Activated CD8-positive, alpha-beta T cell treated with anti-CD3 and anti-CD28 coated beads for 36 hours (primary cell): Measurements from ENCODE around the gene P3H1. TPM values are rescaled to one million over a fixed set of nuclear protein-coding genes. Genes with fewer than 3 reads are reported as not detected.

Experiments
- ATAC-seq: fragments of 200-7000 bp; cut with Tn5 transposase; one replicate; pipeline ENCODE4 v1.10.0; 2021; ENCODE audit warnings: mild to moderate bottlenecking, moderate library complexity
- CTCF ChIA-PET: fragments of 350-600 bp; sonication (Branson Sonifier 250); formaldehyde crosslinking; loops from one replicate; lab custom pipeline; 2021; ENCODE audit warnings: antibody characterized with exemption; lab: Charles Lee
- POLR2A ChIA-PET: fragments of 350-600 bp; sonication (Branson Sonifier 250); formaldehyde crosslinking; loops from one replicate; lab custom pipeline; 2021; ENCODE audit warnings: antibody characterized with exemption; lab: Charles Lee
- DNase-seq: peaks from one replicate; pipeline ENCODE4 v3.0.0-alpha.2; 2020
- H3K27ac Mint-ChIP-seq: one replicate; pipeline ENCODE4 v1.8.0; 2021; ENCODE audit warnings: mild to moderate bottlenecking, mixed read lengths
- H3K27me3 Mint-ChIP-seq: one replicate; pipeline ENCODE4 v1.8.0; 2021; ENCODE audit warnings: mixed read lengths
- H3K36me3 Mint-ChIP-seq: one replicate; pipeline ENCODE4 v1.8.0; 2021; ENCODE audit warnings: low read depth, mixed read lengths
- H3K4me1 Mint-ChIP-seq: one replicate; pipeline ENCODE4 v1.8.0; 2021; ENCODE audit warnings: low read depth, mixed read lengths
- H3K4me3 Mint-ChIP-seq: one replicate; pipeline ENCODE4 v1.8.0; 2021; ENCODE audit warnings: mild to moderate bottlenecking, moderate library complexity, mixed read lengths
- H3K9me3 Mint-ChIP-seq: one replicate; pipeline ENCODE4 v1.8.0; 2021; ENCODE audit warnings: mixed read lengths
- CTCF ChIP-seq: fragments of 200-600 bp; IDR thresholded peaks from one replicate; pipeline ENCODE4 v1.8.0; 2022; ENCODE audit warnings: antibody characterized with exemption, mild to moderate bottlenecking
- intact Hi-C: fragments of 100-400 bp; cut with micrococcal nuclease; formaldehyde crosslinking; loops from one replicate; pipeline ENCODE4 v1.10.0; 2022
- total RNA-seq, 2 experiments: library from RNA; stranded (reverse); gene quantifications; one replicate each; pipeline ENCODE4 v1.2.3, GENCODE V29; 2021

The P3H1 gene
- total RNA-seq, 2 experiments from 2014 or later: 34.7 to 34.8 TPM

- no peaks in the 10 kb centered on the region for H3K27me3 Mint-ChIP-seq
- ChIA-PET CTCF (interaction anchor here (1.2 to 1.3 kb wide), 2 partner anchors 15 to 42 kb away, joined by 3 to 4 read pairs; no protein-coding TSS in a partner anchor), POLR2A (no interaction called here)
- no peaks in the 10 kb centered on the region for H3K9me3 Mint-ChIP-seq
- no peak for DNase-seq
- no peak for ATAC-seq
- peaks cover 6% of the 10 kb centered on the region for H3K36me3 Mint-ChIP-seq
- no peak overlapping the region for H3K27ac Mint-ChIP-seq
- intact Hi-C loops: no loop called here
- no peak overlapping the region for H3K4me3 Mint-ChIP-seq
- H3K4me1 Mint-ChIP-seq: peaks cover 3% of the 10 kb centered on the region
- no peak for TF ChIP-seq CTCF
Observed at GRCh38 chr1:42806593-42806992, 39.8 kb upstream of the P3H1 start.

DNA sequence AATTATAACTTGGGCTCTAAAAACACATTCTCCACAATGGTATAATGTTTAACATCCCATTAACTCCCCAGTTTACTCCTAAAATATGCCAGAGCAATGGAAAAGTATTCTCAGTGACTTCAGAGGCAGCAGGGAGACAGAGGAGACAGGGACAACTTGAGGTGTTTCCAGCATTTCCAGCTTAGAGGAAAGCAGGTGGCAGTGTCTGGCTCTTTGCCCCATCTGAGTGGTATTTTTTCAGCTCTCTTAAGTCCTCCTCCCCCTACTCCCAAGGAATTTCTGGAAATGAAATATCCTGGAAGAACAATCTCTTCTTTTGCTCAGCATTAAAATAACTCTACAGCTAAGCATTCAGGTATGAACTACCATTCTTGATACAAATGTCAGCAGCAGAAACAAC, 39.3 kb upstream of the P3H1 start:
- no peak for TF ChIP-seq CTCF
- intact Hi-C loops: no loop called here
- no peak overlapping the region for H3K27ac Mint-ChIP-seq
- ATAC-seq (no peak), DNase-seq (no peak)
- no peaks in the 10 kb centered on the region for H3K27me3 Mint-ChIP-seq
- CTCF ChIA-PET: interaction anchor here (1.2 to 1.3 kb wide), 2 partner anchors 14 to 42 kb away, joined by 3 to 4 read pairs; no protein-coding TSS in a partner anchor
- H3K36me3 Mint-ChIP-seq: peaks cover 6% of the 10 kb centered on the region
- H3K4me3 Mint-ChIP-seq: no peak overlapping the region
- POLR2A ChIA-PET: no interaction called here
- H3K9me3 Mint-ChIP-seq: no peaks in the 10 kb centered on the region
- peaks cover 3% of the 10 kb centered on the region for H3K4me1 Mint-ChIP-seq

GRCh38 chr1:42801832-42802473, 35.1 kb upstream of the P3H1 start:
- Mint-ChIP-seq H3K4me1 (no peaks in the 10 kb centered on the region), H3K27me3 (no peaks in the 10 kb centered on the region), H3K27ac (no peak overlapping the region), H3K36me3 (peaks cover 6% of the 10 kb centered on the region), H3K4me3 (no peak overlapping the region), H3K9me3 (no peaks in the 10 kb centered on the region)
- DNase-seq (no peak), ATAC-seq (no peak)
- POLR2A ChIA-PET: interaction anchor here (1.5 kb wide), 1 partner anchor 10 kb away, joined by 4 read pairs; no protein-coding TSS in a partner anchor
- no peak for TF ChIP-seq CTCF
- CTCF ChIA-PET: interaction anchor here (1.0 kb wide), 1 partner anchor 111 kb away, joined by 3 read pairs; no protein-coding TSS in a partner anchor
- intact Hi-C loops: no loop called here

DNA sequence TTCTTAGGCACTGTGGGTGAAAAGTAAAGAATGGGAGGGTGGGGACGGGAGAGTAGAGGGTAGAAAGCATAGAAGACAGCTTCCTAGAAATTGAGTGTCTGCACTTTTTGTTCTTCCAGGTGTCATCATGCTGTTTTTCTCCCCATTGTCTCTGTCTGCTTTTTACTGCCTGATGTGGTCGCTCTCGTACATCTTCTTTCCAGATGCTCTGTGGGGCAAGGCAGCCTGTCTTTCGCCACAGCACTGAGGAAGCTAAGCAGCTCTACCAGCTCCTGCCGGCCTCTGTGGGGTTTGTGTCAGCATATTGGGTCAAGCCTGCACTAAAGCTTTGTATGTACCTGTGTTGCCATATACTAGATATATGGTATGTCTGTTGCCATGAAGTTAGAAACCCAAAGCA, 31.2 kb upstream of the P3H1 start:
- intact Hi-C loops: no loop called here
- H3K4me1 Mint-ChIP-seq: no peaks in the 10 kb centered on the region
- H3K27me3 Mint-ChIP-seq: peaks cover 3% of the 10 kb centered on the region
- ChIA-PET CTCF (no interaction called here), POLR2A (no interaction called here)
- H3K4me3 Mint-ChIP-seq: no peak overlapping the region
- no peak for TF ChIP-seq CTCF
- no peak for DNase-seq
- H3K36me3 Mint-ChIP-seq: no peaks in the 10 kb centered on the region
- no peaks in the 10 kb centered on the region for H3K9me3 Mint-ChIP-seq
- no peak overlapping the region for H3K27ac Mint-ChIP-seq
- no peak for ATAC-seq

GRCh38 chr1:42797414-42797813, 30.6 kb upstream of the P3H1 start:
- H3K36me3 Mint-ChIP-seq: no peaks in the 10 kb centered on the region
- POLR2A ChIA-PET: interaction anchor here (0.6 kb wide), 1 partner anchor 18 kb away, joined by 3 read pairs; no protein-coding TSS in a partner anchor
- no peak for TF ChIP-seq CTCF
- ATAC-seq: no peak
- no peak overlapping the region for H3K27ac Mint-ChIP-seq
- no peaks in the 10 kb centered on the region for H3K4me1 Mint-ChIP-seq
- no peaks in the 10 kb centered on the region for H3K9me3 Mint-ChIP-seq
- no peak overlapping the region for H3K4me3 Mint-ChIP-seq
- peaks cover 3% of the 10 kb centered on the region for H3K27me3 Mint-ChIP-seq
- no peak for DNase-seq
- intact Hi-C loops: no loop called here
- CTCF ChIA-PET: no interaction called here
